A549 (cell line): ENCODE results near the gene NXT2. TPM values are rescaled to one million over a fixed set of nuclear protein-coding genes. Genes with fewer than 3 reads are reported as not detected.

Source experiments
- ATAC-seq, 2 experiments: fragments of 200-7000 bp in 1 of 2; fragments of >200 bp in 1 of 2; cut with Nextera tagmentation in 1 of 2; cut with Tn5 transposase in 1 of 2; 3 replicates each; pipeline versions ENCODE4 v1.8.0 to v1.9.1; 2018 to 2020; ENCODE audit warnings: mild to moderate bottlenecking in 1 of 2, moderate library complexity in 1 of 2
- CTCF ChIA-PET: fragments of 300-600 bp; sonication (Branson Sonifier 250); formaldehyde crosslinking; extraction: SDS; loops from one replicate; lab custom pipeline; 2021; ENCODE audit warnings: antibody characterized with exemption, inconsistent platforms; lab: Yijun Ruan, JAX
- POLR2A ChIA-PET: fragments of 350-600 bp; formaldehyde crosslinking; extraction: SDS; loops from one replicate; lab custom pipeline; 2021; ENCODE audit warnings: antibody characterized with exemption, inconsistent platforms; lab: Yijun Ruan, JAX
- DNase-seq, 2 experiments: peaks; one replicate each; pipeline versions ENCODE4 v3.0.0 to v3.0.0-alpha.2; 2011 to 2016; ENCODE audit warnings: low read depth in 1 of 2, low spot score in 1 of 2
- FAIRE-seq: peaks from 2 replicates; lab custom pipeline; 2011; peaks lifted over from hg19 to GRCh38; lab: Jason Lieb, UNC
- H3K27ac ChIP-seq, 2 experiments: fragments of >200 bp; sonication (Bioruptor Twin); formaldehyde crosslinking; 3 replicates each; pipeline ENCODE4 v1.5.1; 2016 to 2017
- H3K4me1 ChIP-seq: fragments of >200 bp; sonication (Bioruptor Twin); formaldehyde crosslinking; 3 replicates; pipeline ENCODE4 v1.6.1; 2016
- H3K4me2 ChIP-seq: fragments of >200 bp; sonication (Bioruptor Twin); formaldehyde crosslinking; 3 replicates; pipeline ENCODE4 v1.6.1; 2016
- H3K4me3 ChIP-seq: fragments of >200 bp; sonication (Bioruptor Twin); formaldehyde crosslinking; 3 replicates; pipeline ENCODE4 v1.5.1; 2016
- H3K9me3 ChIP-seq: fragments of >200 bp; sonication (Bioruptor Twin); formaldehyde crosslinking; 3 replicates; pipeline ENCODE4 v1.6.1; 2016
- E2F6 ChIP-seq: IDR thresholded peaks from 2 replicates; pipeline ENCODE4 v1.6.1; 2012; ENCODE audit warnings: low read depth, borderline replicate concordance
- GATA3 ChIP-seq: IDR thresholded peaks from 2 replicates; pipeline ENCODE4 v1.6.1; 2012; ENCODE audit warnings: borderline replicate concordance
- ZFP36 ChIP-seq: fragments of 450-650 bp; IDR thresholded peaks from 2 replicates; pipeline ENCODE4 v1.6.1; 2014; ENCODE audit warnings: borderline replicate concordance; ENCODE audit not compliant: partially characterized antibody
- WGBS: methylation state at CpG from one replicate; pipeline ENCODE4 v1.1.6; 2017; ENCODE audit errors: missing lambda C conversion rate; 5-methylcytosine and 5-hydroxymethylcytosine counted together
- polyA plus RNA-seq, 4 experiments: library from polyadenylated mRNA; depleted of rRNA in 3 of 4; stranded (reverse); fragments of >200 nt; fragmentation: RNase III in 1 of 4; extraction: RNeasy Plus Mini Kit Qiagen cat#74134 plus additional on column Dnase treatment in 1 of 4; gene quantifications; 2 replicates in 3 of 4; 3 replicates in 1 of 4; pipeline ENCODE4 v1.2.3, GENCODE V29; 2011 to 2017

Gene NXT2
- polyA plus RNA-seq, 2 of the 4 experiments (the other 2 are of a cell fraction), result 14.3 to 22.0 TPM

GRCh38 chrX:109590176-109590575 is 53.5 kb downstream of the NXT2 start:
- ChIA-PET POLR2A (no interaction called here), CTCF (no interaction called here)
- Histone ChIP-seq H3K4me3 (no peak overlapping the region), H3K4me1 (no peaks in the 10 kb centered on the region), H3K27ac (no peak overlapping the region), H3K4me2 (no peak overlapping the region), H3K9me3 (no peaks in the 10 kb centered on the region)
- WGBS, result 35% methylated on average over 4 of the region's 4 CpGs
- DNase-seq (no peak), ATAC-seq (no peak), FAIRE-seq (no peak)
- no peak for TF ChIP-seq ZFP36
- no peak for TF ChIP-seq GATA3
- no peak for TF ChIP-seq E2F6

Other genes starting within 250 kb of the NXT2 start
- not detected in 2 replicates for gene GUCY2F, start 54.8 kb upstream of the NXT2 start, polyA plus RNA-seq (2011; rRNA removed)
- gene GUCY2F, start 54.8 kb upstream of the NXT2 start, polyA plus RNA-seq (2017; fragmentation: RNase III; extraction: RNeasy Plus Mini Kit Qiagen cat#74134 plus additional on column Dnase treatment), result not detected in 3 replicates
- gene KCNE5, start 88.3 kb downstream of the NXT2 start, polyA plus RNA-seq (2011; rRNA removed), result 0.08 and 0.17 TPM in 2 replicates
- 0.08 to 0.23 TPM (median 0.08 TPM) in 3 replicates for gene KCNE5, start 88.3 kb downstream of the NXT2 start, polyA plus RNA-seq (2017; fragmentation: RNase III; extraction: RNeasy Plus Mini Kit Qiagen cat#74134 plus additional on column Dnase treatment)
- gene ACSL4, start 196.4 kb downstream of the NXT2 start, polyA plus RNA-seq (2011; rRNA removed), result 20.8 and 31.6 TPM in 2 replicates
- gene ACSL4, start 196.4 kb downstream of the NXT2 start, polyA plus RNA-seq (2017; fragmentation: RNase III; extraction: RNeasy Plus Mini Kit Qiagen cat#74134 plus additional on column Dnase treatment), result 26.8 to 36.8 TPM (median 35.8 TPM) in 3 replicates